NCI-H2081 (cell line): ENCODE results near the gene CACNA1D.
A peak's percentile ranks its signal among the peaks of the same experiment; 100 is the strongest.

Experiments
- DNase-seq, 2 experiments: peaks; one replicate each; lab custom pipeline; 2025; lab: John Stamatoyannopoulos, UW

Gene CACNA1D

GRCh38 chr3:53495520-53496391 lies 1.3 kb downstream of the CACNA1D start:
- DNase-seq = peak; percentile 40 to 55

- DNase-seq = no peak
Measured at GRCh38 chr3:53496392-53496670, 1.9 kb downstream of the CACNA1D start.

GRCh38 chr3:53496984-53497383 lies 2.6 kb downstream of the CACNA1D start:
- no peak for DNase-seq

GRCh38 chr3:53498806-53499641 lies 4.6 kb downstream of the CACNA1D start:
- no peak for DNase-seq

GRCh38 chr3:53500165-53500777 lies 5.9 kb downstream of the CACNA1D start:
- DNase-seq = no peak

- no peak for DNase-seq
Measured at GRCh38 chr3:53501178-53501577, 6.8 kb downstream of the CACNA1D start.

GRCh38 chr3:53502737-53503136 lies 8.3 kb downstream of the CACNA1D start:
- DNase-seq = no peak

- DNase-seq = no peak
Measured at GRCh38 chr3:53503195-53503594, 8.8 kb downstream of the CACNA1D start.

- no peak for DNase-seq
Measured at GRCh38 chr3:53506110-53506762, 11.8 kb downstream of the CACNA1D start.

GRCh38 chr3:53506763-53507145 lies 12.3 kb downstream of the CACNA1D start:
- DNase-seq = no peak

- no peak for DNase-seq
Measured at GRCh38 chr3:53509494-53509893, 15.1 kb downstream of the CACNA1D start.

GRCh38 chr3:53510508-53510907 lies 16.1 kb downstream of the CACNA1D start:
- no peak for DNase-seq

- no peak for DNase-seq
Measured at GRCh38 chr3:53511246-53511645, 16.8 kb downstream of the CACNA1D start.

GRCh38 chr3:53513556-53514190 lies 19.3 kb downstream of the CACNA1D start:
- DNase-seq = no peak

- DNase-seq = no peak
Measured at GRCh38 chr3:53516339-53516738, 21.9 kb downstream of the CACNA1D start.

- no peak for DNase-seq
Measured at GRCh38 chr3:53518495-53518981, 24.1 kb downstream of the CACNA1D start.

- DNase-seq = no peak
Measured at GRCh38 chr3:53519065-53519709, 24.8 kb downstream of the CACNA1D start.

- DNase-seq = no peak
Measured at GRCh38 chr3:53523346-53523745, 28.9 kb downstream of the CACNA1D start.

- DNase-seq = no peak
Measured at GRCh38 chr3:53524566-53524965, 30.2 kb downstream of the CACNA1D start.

GRCh38 chr3:53525765-53526703 lies 31.6 kb downstream of the CACNA1D start:
- DNase-seq = no peak
